Esophagus squamous epithelium (tissue), 5 donors: Measurements from ENCODE around the gene PCSK6. TPM values are rescaled to one million over a fixed set of nuclear protein-coding genes. Genes with fewer than 3 reads are reported as not detected.
A peak's percentile ranks its signal among the peaks of the same experiment; 100 is the strongest.

Source experiments
- DNase-seq: peaks from one replicate; lab custom pipeline; 2025; lab: John Stamatoyannopoulos, UW
- H3K27ac ChIP-seq, 4 donors: fragments of 200-600 bp; sonication (generic); one replicate each; pipeline ENCODE4 v1.5.1; 2016 to 2019; ENCODE audit warnings: mild to moderate bottlenecking in 1 of 4
- H3K27me3 ChIP-seq, 4 donors: fragments of 200-600 bp; sonication (generic); 1 replicate in 3 of 4; 2 replicates in 1 of 4; pipeline versions ENCODE4 v1.5.1 to v1.6.0; 2017 to 2021; ENCODE audit warnings: antibody characterized with exemption in 1 of 4
- H3K36me3 ChIP-seq, 3 donors: fragments of 200-600 bp; sonication (generic); one replicate each; pipeline ENCODE4 v1.5.1; 2016 to 2019
- H3K4me1 ChIP-seq, 3 donors: fragments of 200-600 bp; sonication (generic); one replicate each; pipeline ENCODE4 v1.5.1; 2017 to 2019
- H3K4me3 ChIP-seq, 4 donors: fragments of 200-600 bp; sonication (generic); 1 replicate in 3 of 4; 2 replicates in 1 of 4; pipeline ENCODE4 v1.5.1; 2016 to 2019; ENCODE audit warnings: mild to moderate bottlenecking in 2 of 4, moderate library complexity in 1 of 4
- H3K9me3 ChIP-seq, 3 donors: fragments of 200-600 bp; sonication (generic); one replicate each; pipeline ENCODE4 v1.5.1; 2016 to 2019
- POLR2A ChIP-seq, 4 donors: fragments of 450-650 bp; IDR thresholded peaks; one replicate each; pipeline ENCODE4 v1.6.1; 2017; ENCODE audit warnings: antibody characterized with exemption in 4 of 4, mild to moderate bottlenecking in 4 of 4, moderate library complexity in 3 of 4
- WGBS, 2 donors: methylation state at CpG; one replicate each; pipeline ENCODE4 v1.1.5; 2018; 5-methylcytosine and 5-hydroxymethylcytosine counted together
- intact Hi-C: fragments of 100-400 bp; cut with DNase I; formaldehyde crosslinking; loops from one replicate; pipeline ENCODE4 v1.15.0; 2022
- total RNA-seq, 4 donors: library from RNA; depleted of rRNA; stranded (reverse); fragments of >200 nt; gene quantifications; one replicate each; pipeline ENCODE4 v1.1.0, GENCODE V29; 2016
- TF ChIP-seq, protein P1 (sequence below), 6 experiments: fragments of 450-650 bp in 4 of 6; fragments of 200-600 bp in 2 of 6; sonication (generic) in 2 of 6; IDR thresholded peaks; one replicate each; pipeline ENCODE4 v1.5.1; 2016 to 2019; ENCODE audit warnings: antibody characterized with exemption in 6 of 6, mild to moderate bottlenecking in 4 of 6, moderate library complexity in 4 of 6
- donor health status: DM: yes; HTN: yes; CAD: no.

The PCSK6 gene
- total RNA-seq, 4 donors from 2014 or later = 5.1 to 13.8 (median 9.2) TPM

DNA sequence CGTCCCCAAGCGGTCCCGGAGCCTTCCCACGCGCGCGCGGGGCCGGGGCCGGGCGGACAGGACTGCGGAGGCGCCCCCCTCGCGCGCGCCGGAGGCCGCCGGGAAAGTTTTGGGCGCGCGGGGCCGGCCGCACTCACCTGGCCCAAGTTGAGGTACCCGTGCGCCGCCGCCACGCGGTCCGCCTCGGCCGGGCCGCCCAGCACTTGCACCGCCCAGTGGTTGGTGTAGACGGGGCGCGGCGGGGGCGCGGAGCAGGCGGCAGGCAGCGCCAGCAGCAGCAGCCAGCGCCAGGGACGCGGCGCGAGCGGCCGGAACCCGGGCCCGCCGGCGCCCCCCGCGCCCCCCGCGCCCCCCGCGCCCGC is 289 bp downstream of the PCSK6 start:
- Histone ChIP-seq H3K27me3 (peaks cover 0 to 60% (median 2%) of the 10 kb centered on the region in 4 donors), H3K4me3 (peak overlapping the region; percentile 18 to 65 (median 44)), H3K4me1 (peaks cover 0 to 28% (median 6%) of the 10 kb centered on the region in 3 donors), H3K36me3 (no peaks in the 10 kb centered on the region), H3K27ac (peak overlapping the region in 2 of 4 donors; percentile 6 to 9), H3K9me3 (no peaks in the 10 kb centered on the region)
- WGBS, 2 donors = no CpG with 5 or more reads among the region's 62 CpGs
- intact Hi-C loops = no loop called here
- no peak for DNase-seq
- TF ChIP-seq POLR2A (IDR thresholded peaks at IDR 0.05) = no peak
- TF ChIP-seq, protein P1, sequence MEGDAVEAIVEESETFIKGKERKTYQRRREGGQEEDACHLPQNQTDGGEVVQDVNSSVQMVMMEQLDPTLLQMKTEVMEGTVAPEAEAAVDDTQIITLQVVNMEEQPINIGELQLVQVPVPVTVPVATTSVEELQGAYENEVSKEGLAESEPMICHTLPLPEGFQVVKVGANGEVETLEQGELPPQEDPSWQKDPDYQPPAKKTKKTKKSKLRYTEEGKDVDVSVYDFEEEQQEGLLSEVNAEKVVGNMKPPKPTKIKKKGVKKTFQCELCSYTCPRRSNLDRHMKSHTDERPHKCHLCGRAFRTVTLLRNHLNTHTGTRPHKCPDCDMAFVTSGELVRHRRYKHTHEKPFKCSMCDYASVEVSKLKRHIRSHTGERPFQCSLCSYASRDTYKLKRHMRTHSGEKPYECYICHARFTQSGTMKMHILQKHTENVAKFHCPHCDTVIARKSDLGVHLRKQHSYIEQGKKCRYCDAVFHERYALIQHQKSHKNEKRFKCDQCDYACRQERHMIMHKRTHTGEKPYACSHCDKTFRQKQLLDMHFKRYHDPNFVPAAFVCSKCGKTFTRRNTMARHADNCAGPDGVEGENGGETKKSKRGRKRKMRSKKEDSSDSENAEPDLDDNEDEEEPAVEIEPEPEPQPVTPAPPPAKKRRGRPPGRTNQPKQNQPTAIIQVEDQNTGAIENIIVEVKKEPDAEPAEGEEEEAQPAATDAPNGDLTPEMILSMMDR (IDR thresholded peaks at IDR 0.05) = no peak

DNA sequence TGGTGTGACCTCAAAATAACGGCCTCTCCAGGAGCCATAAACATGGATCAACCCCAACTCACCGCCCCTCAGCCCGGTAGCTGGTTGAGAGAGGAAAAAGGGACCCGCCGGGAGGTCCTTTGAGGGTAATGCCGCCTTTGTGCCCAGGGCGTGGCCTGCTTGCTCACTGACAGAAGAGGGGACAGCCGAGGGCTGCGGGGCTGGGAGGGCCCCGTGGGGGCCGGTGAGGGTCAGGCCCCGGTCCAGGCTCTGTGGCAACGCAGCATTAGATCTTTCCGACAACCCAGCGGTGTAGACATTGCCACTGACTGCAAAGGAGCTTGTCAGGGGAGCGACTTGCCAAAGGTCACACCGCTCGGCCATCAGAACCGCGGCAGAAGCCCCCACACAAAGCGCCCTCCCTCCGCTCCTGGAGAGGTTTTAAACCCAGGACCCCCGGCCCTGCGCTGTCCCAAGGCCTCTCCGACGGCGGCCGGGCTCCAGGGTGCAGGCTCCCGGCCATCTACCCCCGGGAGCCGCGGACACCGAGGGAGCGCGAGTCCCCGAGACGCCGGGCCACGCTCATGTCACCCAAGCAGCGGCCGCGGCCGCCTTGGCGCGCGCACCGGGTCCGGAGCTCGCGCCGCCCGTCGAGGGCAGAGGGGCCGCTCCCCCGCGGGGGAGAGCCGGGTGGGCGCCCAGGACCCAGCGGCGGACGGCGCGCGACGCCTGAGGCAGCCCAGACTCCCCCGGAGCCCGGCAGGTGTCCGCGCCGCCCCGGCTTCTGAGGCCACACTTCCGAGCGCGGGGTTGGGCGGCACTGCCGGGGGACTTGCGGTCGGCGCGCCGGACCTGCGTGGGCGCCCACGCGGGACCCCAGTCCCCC is 975 bp downstream of the PCSK6 start:
- no peak for DNase-seq
- WGBS, 2 donors = 10 to 74% methylated on average over 2 to 7 of the region's 85 CpGs

DNA sequence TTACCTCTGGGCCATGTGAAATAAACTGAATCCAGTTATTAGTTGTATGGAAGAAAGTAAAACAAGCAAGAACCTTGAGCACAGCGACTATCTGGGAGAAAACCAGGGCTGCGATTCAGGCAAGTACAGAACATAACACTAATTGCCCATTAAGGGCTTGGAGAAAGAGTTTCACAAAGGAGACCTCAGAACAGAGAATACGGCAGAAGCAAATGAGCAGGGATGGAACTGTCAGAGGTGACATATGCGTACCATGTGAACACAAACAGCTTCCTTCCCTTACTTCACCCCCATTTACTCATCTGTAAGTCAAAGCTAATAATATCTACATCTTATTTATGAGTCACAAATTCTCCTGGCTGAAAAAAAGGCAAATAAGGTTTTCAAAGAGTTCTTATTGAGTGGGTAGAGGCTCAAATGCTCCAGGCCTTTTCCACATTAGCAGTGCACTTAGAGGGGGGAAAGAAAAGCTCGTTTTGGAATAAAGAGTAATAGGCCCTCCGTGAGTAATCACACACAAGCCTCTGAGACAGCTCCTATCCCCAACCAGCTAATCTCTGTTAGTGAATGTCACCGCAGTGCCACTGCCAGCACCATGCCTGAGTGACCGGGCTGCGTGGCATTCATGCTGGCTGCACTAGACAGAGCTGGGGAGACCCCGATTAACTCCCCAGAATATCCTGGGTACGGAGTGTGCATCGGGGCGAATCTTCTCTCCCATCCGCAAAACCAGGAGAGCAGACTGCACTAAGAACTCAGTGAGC is 2.6 kb downstream of the PCSK6 start:
- WGBS, 2 donors = 84 to 93% methylated on average over 11 of the region's 14 CpGs
- TF ChIP-seq, protein P1 (IDR thresholded peaks at IDR 0.05) = no peak
- TF ChIP-seq POLR2A (IDR thresholded peaks at IDR 0.05) = no peak
- Histone ChIP-seq H3K27ac (no peak overlapping the region), H3K36me3 (no peaks in the 10 kb centered on the region), H3K4me3 (no peak overlapping the region), H3K27me3 (peaks cover 0 to 51% (median 2%) of the 10 kb centered on the region in 4 donors), H3K4me1 (peaks cover 5 to 52% (median 6%) of the 10 kb centered on the region in 3 donors), H3K9me3 (no peaks in the 10 kb centered on the region)
- intact Hi-C loops = no loop called here
- no peak for DNase-seq

More for the DNA sequence above, 975 bp downstream of the PCSK6 start:
- H3K27me3 ChIP-seq = peaks cover 0 to 53% (median 2%) of the 10 kb centered on the region in 4 donors
- H3K4me3 ChIP-seq = peak overlapping the region; percentile 18 to 65 (median 44)
- no peaks in the 10 kb centered on the region for H3K9me3 ChIP-seq
- H3K27ac ChIP-seq = peak overlapping the region in 2 of 4 donors; percentile 6 to 9
- intact Hi-C loops = no loop called here
- H3K36me3 ChIP-seq = no peaks in the 10 kb centered on the region
- peaks cover 2 to 35% (median 6%) of the 10 kb centered on the region in 3 donors for H3K4me1 ChIP-seq
- TF ChIP-seq POLR2A (IDR thresholded peaks at IDR 0.05) = no peak
- TF ChIP-seq, protein P1 (IDR thresholded peaks at IDR 0.05) = no peak

DNA sequence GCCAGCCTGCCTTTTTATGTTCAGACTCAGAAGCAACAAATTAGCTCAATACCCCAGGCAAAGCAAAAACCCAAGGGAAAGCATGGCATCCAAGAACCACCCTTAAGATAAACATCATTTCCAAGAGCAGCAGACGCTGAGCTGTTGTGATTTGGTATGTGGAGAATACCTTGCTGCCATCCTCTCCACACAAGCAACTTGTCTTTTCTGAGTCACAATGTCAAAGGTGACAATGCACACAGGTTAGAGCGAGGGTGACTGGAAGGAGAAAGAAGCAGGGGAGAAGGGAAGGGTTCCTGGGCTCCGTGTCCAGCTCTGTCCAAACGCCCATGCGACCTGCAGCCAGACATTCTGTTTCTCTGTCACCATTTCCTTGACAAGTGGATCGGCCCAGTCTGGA is 6.0 kb downstream of the PCSK6 start:
- no peaks in the 10 kb centered on the region for H3K9me3 ChIP-seq
- H3K27ac ChIP-seq = peak overlapping the region in 2 of 4 donors; percentile 29 to 66
- TF ChIP-seq, protein P1 (IDR thresholded peaks at IDR 0.05) = no peak
- no peak for TF ChIP-seq POLR2A (IDR thresholded peaks at IDR 0.05)
- H3K27me3 ChIP-seq = peaks cover 0 to 20% (median 2%) of the 10 kb centered on the region in 4 donors
- peaks cover 2 to 32% (median 5%) of the 10 kb centered on the region in 3 donors for H3K4me1 ChIP-seq
- WGBS, 2 donors = 46 to 53% methylated on average over 6 of the region's 6 CpGs
- intact Hi-C loops = no loop called here
- H3K4me3 ChIP-seq = no peak overlapping the region
- no peaks in the 10 kb centered on the region for H3K36me3 ChIP-seq
- DNase-seq = no peak
